BJ (cell line): ENCODE measurements around the gene ERI3. TPM values are rescaled to one million over a fixed set of nuclear protein-coding genes. Genes with fewer than 3 reads are reported as not detected.

Source experiments
- CTCF ChIA-PET: fragments of 350-600 bp; formaldehyde crosslinking; extraction: SDS; loops from one replicate; lab custom pipeline; 2021; ENCODE audit warnings: antibody characterized with exemption, inconsistent platforms; lab: Yijun Ruan, JAX
- POLR2A ChIA-PET: fragments of 300-600 bp; sonication (Branson Sonifier 250); formaldehyde crosslinking; extraction: SDS; loops from one replicate; lab custom pipeline; 2021; ENCODE audit warnings: antibody characterized with exemption; lab: Charles Lee
- DNase-seq: peaks from one replicate; pipeline ENCODE4 v3.0.0-alpha.2; 2011; ENCODE audit warnings: low read depth
- H3K27me3 ChIP-seq: 2 replicates; pipeline ENCODE4 v1.6.0; 2011; ENCODE audit warnings: low read length; ENCODE audit not compliant: control insufficient read depth, insufficient read depth
- H3K36me3 ChIP-seq: 2 replicates; pipeline ENCODE4 v1.5.1; 2011; ENCODE audit warnings: low read length; ENCODE audit not compliant: control insufficient read depth, insufficient read depth
- H3K4me3 ChIP-seq: 2 replicates; pipeline ENCODE4 v1.5.1; 2011; ENCODE audit warnings: low read depth, mild to moderate bottlenecking, control low read depth, low read length
- polyA plus RNA-seq: library from polyadenylated mRNA; depleted of rRNA; stranded (reverse); fragments of >200 nt; gene quantifications from 2 replicates; pipeline ENCODE4 v1.2.3, GENCODE V29; 2011
- TF ChIP-seq, protein P1 (sequence below): IDR thresholded peaks from 2 replicates; pipeline ENCODE4 v1.5.1; 2011; ENCODE audit warnings: low read depth, mild to moderate bottlenecking, control low read depth, inconsistent platforms, low read length, moderate library complexity; ENCODE audit not compliant: insufficient read depth

The ERI3 gene
- polyA plus RNA-seq, 1 experiment: 75.4 TPM

DNA sequence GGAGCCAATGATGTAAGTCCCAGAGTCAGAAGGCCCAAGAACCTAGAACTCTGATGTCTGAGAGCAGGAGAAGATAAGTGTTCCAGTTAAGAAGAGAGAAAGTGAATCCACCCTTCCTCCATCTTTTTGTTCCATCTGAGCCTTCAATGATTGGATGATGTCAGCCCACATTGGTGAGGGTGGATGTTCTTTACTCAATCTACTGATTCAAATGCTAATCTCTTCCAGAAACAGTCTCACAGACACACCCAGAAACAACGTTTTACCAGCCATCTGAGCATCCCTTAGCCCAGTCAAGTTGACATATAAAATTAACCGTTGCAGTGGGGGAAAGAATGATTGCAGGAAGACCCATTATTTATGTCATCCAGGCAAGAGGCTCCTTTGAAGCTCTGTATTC, 33.5 kb upstream of the ERI3 start:
- ChIA-PET CTCF (interaction anchor here (0.8 to 3.6 kb wide), 2 partner anchors 10 to 17 kb away, joined by 3 to 19 read pairs; no protein-coding TSS in a partner anchor), POLR2A (no interaction called here)

DNA sequence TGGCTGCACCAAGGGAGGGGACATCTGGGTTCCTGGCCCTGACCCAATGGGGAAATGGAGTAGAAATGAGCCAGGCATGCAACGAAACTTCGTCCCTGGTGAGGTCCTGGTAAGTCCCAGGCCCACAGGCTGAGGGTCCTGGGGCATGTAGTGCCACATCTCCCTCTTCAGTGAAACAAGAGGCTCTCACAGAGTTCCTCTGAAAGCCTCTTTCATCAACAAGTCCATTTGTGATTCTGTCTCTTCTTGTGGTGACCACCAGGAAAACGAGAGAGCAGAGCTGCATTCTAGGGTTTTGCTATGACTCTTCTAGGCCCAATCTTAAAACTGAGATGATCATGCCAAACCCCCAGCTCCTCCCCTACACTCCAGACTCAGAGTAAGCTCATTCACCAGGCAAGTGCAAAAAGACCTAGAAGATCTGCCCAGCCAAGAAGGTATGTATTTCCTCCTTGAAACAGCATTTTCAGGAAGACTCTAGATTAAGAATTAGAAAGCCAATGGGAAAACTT, 25.7 kb upstream of the ERI3 start:
- DNase-seq: no peak
- ChIA-PET CTCF (interaction anchor here (1.2 to 10.3 kb wide), 4 partner anchors 10 to 272 kb away, joined by 4 to 124 read pairs (median 14); no protein-coding TSS in a partner anchor), POLR2A (no interaction called here)
- Histone ChIP-seq H3K36me3 (no peaks in the 10 kb centered on the region), H3K27me3 (peaks cover 13% of the 10 kb centered on the region), H3K4me3 (no peak overlapping the region)
- TF ChIP-seq, protein P1, sequence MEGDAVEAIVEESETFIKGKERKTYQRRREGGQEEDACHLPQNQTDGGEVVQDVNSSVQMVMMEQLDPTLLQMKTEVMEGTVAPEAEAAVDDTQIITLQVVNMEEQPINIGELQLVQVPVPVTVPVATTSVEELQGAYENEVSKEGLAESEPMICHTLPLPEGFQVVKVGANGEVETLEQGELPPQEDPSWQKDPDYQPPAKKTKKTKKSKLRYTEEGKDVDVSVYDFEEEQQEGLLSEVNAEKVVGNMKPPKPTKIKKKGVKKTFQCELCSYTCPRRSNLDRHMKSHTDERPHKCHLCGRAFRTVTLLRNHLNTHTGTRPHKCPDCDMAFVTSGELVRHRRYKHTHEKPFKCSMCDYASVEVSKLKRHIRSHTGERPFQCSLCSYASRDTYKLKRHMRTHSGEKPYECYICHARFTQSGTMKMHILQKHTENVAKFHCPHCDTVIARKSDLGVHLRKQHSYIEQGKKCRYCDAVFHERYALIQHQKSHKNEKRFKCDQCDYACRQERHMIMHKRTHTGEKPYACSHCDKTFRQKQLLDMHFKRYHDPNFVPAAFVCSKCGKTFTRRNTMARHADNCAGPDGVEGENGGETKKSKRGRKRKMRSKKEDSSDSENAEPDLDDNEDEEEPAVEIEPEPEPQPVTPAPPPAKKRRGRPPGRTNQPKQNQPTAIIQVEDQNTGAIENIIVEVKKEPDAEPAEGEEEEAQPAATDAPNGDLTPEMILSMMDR: no peak

More for the DNA sequence above, 33.5 kb upstream of the ERI3 start:
- DNase-seq: no peak
- no peaks in the 10 kb centered on the region; the same call in 1 of the 2 replicates for H3K27me3 ChIP-seq
- H3K36me3 ChIP-seq: no peaks in the 10 kb centered on the region
- no peak overlapping the region for H3K4me3 ChIP-seq
- TF ChIP-seq, protein P1: no peak

DNA sequence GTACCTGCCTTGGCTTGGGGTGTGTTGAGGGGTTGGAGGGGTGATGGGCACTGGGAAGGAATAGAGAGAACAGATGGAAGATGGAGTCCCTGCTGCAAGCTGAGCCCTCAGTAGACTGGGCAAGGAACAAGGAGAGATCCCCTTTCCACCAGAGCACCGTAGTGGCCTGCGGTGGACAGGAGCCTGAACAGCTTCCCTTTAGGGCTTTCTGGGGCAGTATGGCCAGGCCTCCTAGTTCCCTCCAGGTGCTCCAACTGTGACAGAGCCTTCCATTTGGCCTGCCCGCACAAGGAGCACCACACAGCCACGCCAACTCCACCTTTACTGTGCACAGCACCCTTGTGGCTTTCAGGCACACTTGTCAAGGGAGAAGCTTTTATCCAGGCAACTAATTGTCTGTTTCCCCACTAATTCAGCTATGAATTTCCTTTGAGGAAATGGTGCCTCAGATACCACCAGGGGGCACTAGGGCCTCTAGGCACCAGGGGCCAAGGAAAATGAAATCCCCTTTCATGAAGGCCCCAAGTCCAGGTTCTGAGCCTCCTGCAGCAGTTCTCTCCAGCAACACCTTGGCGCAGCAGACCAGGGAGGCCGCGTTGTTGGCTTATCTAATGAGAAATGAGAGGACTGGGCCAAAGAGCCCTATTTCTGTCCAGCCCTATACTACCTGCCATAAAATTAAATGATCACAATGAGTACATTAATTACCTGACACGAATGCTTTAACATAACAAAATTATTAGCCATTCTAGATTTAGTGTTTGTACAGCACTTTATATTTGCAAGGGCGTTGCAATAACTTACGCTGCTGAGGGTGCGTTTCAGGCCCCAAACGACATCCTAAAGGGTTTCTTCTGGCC, 23.1 kb upstream of the ERI3 start:
- ChIA-PET POLR2A (no interaction called here), CTCF (interaction anchor here (0.6 to 10.3 kb wide), 17 partner anchors 9 to 286 kb away, joined by 3 to 124 read pairs (median 4); no protein-coding TSS in a partner anchor)
- H3K4me3 ChIP-seq: no peak overlapping the region
- H3K36me3 ChIP-seq: no peaks in the 10 kb centered on the region
- peaks cover 13% of the 10 kb centered on the region for H3K27me3 ChIP-seq
- no peak for DNase-seq
- TF ChIP-seq, protein P1: peak; percentile 75

DNA sequence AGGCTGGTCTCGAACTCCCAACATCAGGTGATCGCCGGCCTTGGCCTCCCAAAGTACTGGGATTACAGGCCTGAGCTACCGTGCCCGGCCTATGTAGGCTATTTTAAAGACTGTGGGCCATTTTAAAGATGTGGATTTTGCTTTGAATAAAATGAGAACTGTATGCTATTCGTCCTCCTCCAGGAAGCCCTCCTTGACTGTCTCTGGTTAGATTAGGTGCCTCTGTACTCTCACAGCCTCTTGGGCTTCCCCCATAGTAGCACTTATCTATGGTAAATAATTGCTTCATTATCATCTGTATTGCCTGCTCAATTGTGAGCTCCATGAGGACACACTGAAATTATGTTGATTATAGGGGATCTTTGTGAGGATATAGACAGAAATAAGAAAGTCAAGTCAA, 20.5 kb upstream of the ERI3 start:
- ChIA-PET POLR2A (no interaction called here), CTCF (interaction anchor here (2.0 to 10.3 kb wide), 3 partner anchors 10 to 219 kb away, joined by 6 to 124 read pairs (median 8); no protein-coding TSS in a partner anchor)
- TF ChIP-seq, protein P1: no peak
- peaks cover 11% of the 10 kb centered on the region for H3K27me3 ChIP-seq
- no peak overlapping the region for H3K4me3 ChIP-seq
- DNase-seq: no peak
- no peaks in the 10 kb centered on the region for H3K36me3 ChIP-seq

DNA sequence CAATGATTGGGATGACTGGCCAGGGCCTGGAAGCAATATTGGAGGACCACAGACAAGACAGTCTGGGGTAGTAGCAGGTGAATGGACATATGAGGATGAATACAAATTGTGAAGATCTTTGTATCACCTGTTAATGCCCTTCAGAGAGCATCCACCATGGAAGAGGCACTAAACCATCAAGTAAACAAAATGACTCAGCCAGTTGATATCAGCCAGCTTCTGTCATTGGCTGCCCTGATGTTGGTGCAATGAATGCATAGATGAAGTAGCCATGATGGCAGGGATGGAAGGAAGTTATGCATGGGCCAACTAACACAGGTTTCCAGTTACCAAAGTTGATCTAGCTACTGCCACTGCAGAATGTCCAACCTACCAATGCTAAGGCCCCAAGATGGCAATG, 16.1 kb upstream of the ERI3 start:
- no peak overlapping the region for H3K4me3 ChIP-seq
- ChIA-PET POLR2A (no interaction called here), CTCF (interaction anchor here (0.6 to 1.2 kb wide), 2 partner anchors 18 to 20 kb away, joined by 3 read pairs; no protein-coding TSS in a partner anchor)
- no peaks in the 10 kb centered on the region for H3K36me3 ChIP-seq
- no peak for DNase-seq
- TF ChIP-seq, protein P1: no peak
- peaks cover 10% of the 10 kb centered on the region for H3K27me3 ChIP-seq
